ENCODE results near the gene PNLDC1. TPM values are rescaled to one million over a fixed set of nuclear protein-coding genes. Genes with fewer than 3 reads are reported as not detected.

The PNLDC1 gene
- total and polyA plus RNA-seq, 9 of the 15 experiments (the other 6 are each of a cell fraction or from before 2014, with no cell fraction given): 0.12 TPM; not detected in 8

- no TSS peak for BruUV-seq (replicated peaks)
- intact Hi-C loops (cut with micrococcal nuclease) (no loop called here), in situ Hi-C loops (cut with MboI) (no loop called here)
- Histone ChIP-seq H3K4me2 (ENCODE audit: insufficient read depth, low read length) (no peak overlapping the region), H3K27ac (ENCODE audit: extremely low read depth, low read depth, low read length) (no peak overlapping the region), H3K79me2 (ENCODE audit: control insufficient read depth, insufficient read depth, low read length) (no peaks in the 10 kb centered on the region), H3K9me3 (replicated peaks; ENCODE audit: control insufficient read depth, insufficient read depth, low read depth, low read length) (no peaks in the 10 kb centered on the region), H3K9me1 (ENCODE audit: control insufficient read depth, insufficient read depth, low read length) (peaks cover 4% of the 10 kb centered on the region), H3K4me1 (replicated peaks in 1 of 2; ENCODE audit: control insufficient read depth in 2 of 2, insufficient read depth in 2 of 2, low read length in 2 of 2) (peaks cover 0 to 5% of the 10 kb centered on the region in 2 experiments; a peak in 2 of 5 replicates), H3K9ac (ENCODE audit: insufficient read depth in 1 of 2, low read depth in 2 of 2, low read length in 2 of 2) (no peak overlapping the region), H3K4me3 (no peak overlapping the region), H4K20me1 (replicated peaks; ENCODE audit: control insufficient read depth, insufficient read depth, low read length) (peaks cover under 1% of the 10 kb centered on the region; the same call in 1 of the 2 replicates), H3K36me3 (ENCODE audit: control insufficient read depth, insufficient read depth, low read length) (no peaks in the 10 kb centered on the region), H2AFZ (ENCODE audit: low read depth, low read length) (no peak overlapping the region), H3K27me3 (ENCODE audit: control insufficient read depth in 2 of 2, insufficient read depth in 2 of 2, low read length in 2 of 2) (peaks cover 77 to 89% of the 10 kb centered on the region in 2 experiments)
- no peak for TF ChIP-seq TCF3 (CRISPR knock-in tag; IDR thresholded peaks at IDR 0.05)
- TF ChIP-seq ATF1 (CRISPR knock-in tag; IDR thresholded peaks at IDR 0.05): no peak
- TF ChIP-seq ATF1 (tag; IDR thresholded peaks at IDR 0.05): no peak
- no peak for TF ChIP-seq ZNF24 (IDR thresholded peaks at IDR 0.05)
- TF ChIP-seq KDM5B (IDR thresholded peaks at IDR 0.05; ENCODE audit: insufficient replicate concordance, low read depth, low read length): no peak
- no peak for TF ChIP-seq FOXK1 (CRISPR knock-in tag; IDR thresholded peaks at IDR 0.05; ENCODE audit: borderline replicate concordance)
- TF ChIP-seq, protein P1, sequence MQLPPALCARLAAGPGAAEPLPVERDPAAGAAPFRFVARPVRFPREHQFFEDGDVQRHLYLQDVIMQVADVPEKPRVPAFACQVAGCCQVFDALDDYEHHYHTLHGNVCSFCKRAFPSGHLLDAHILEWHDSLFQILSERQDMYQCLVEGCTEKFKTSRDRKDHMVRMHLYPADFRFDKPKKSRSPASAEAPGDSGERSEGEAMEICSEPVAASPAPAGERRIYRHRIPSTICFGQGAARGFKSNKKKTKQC (CRISPR knock-in tag; IDR thresholded peaks at IDR 0.05): no peak
- TF ChIP-seq E2F1 (CRISPR knock-in tag; IDR thresholded peaks at IDR 0.05): no peak
- no peak for TF ChIP-seq KHSRP (IDR thresholded peaks at IDR 0.05)
- TF ChIP-seq ARID3B (CRISPR knock-in tag; IDR thresholded peaks at IDR 0.05; ENCODE audit: borderline replicate concordance): no peak
- DNase-seq (ENCODE audit: extremely low read depth in 1 of 4, low spot score in 3 of 4) (no peak), FAIRE-seq (no peak), ATAC-seq (no peak)
- ChIA-PET CTCF (ENCODE audit: low intra/inter-chr PET ratio) (no interaction called here), POLR2A (interaction anchor here (0.7 to 0.9 kb wide), 3 partner anchors 10 to 16 kb away, joined by 3 read pairs; no protein-coding TSS in a partner anchor)
- 3% methylated on average over 22 of the region's 23 CpGs for WGBS (ENCODE audit: insufficient coverage, low coverage, missing lambda C conversion rate)
Observed at GRCh38 chr6:159817951-159818739, 18.1 kb downstream of the PNLDC1 start.
